Effector CD4-positive, alpha-beta T cell (primary cell): ENCODE measurements around the gene RNF19B.
"Not testable (repeated sequence)": the region's sequence is repeated elsewhere in the genome, so short reads cannot be mapped to it uniquely, and the experiment has no call there.

Experiments used
- DNase-seq: peaks from one replicate; pipeline ENCODE4 v3.0.0-alpha.2; 2020

Gene RNF19B

DNA sequence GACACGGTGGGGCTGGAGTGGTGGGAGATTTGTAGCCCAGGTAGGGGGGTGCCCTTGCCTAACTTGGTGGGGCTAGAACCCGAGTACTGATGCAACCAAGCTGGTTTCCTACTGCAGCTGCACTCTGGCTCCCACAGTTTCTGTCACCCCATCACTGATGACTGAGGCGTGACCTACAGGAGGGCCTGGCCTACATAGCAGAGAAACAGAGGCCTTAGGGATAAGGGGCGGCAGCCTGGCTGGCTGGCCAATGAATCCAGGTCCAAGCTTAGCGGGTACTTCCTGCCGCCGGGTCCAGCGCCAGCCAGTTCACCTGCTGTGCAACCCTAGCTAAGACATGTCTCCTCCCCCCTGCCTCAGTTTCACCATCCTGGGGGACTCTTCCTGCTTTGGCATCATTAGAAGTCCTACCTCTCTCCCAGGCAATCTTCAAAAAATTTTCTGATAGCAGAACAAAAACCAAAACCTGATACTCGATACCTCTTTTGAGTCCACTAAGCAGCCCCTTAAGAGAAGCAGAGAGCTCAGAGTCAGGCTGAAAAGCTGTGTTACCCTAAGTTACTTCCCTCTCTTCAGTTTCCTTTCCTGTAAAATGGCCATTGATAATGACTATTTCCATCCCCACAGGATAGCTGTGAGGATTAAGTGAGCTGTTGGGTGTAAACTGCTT, 27.3 kb upstream of the RNF19B start:
- no peak for DNase-seq

GRCh38 chr1:32991386-32991785, 26.8 kb upstream of the RNF19B start:
- no peak for DNase-seq

GRCh38 chr1:32990887-32991286, 26.3 kb upstream of the RNF19B start:
- no peak for DNase-seq

- DNase-seq: no peak
Observed at GRCh38 chr1:32989160-32990050, 24.8 kb upstream of the RNF19B start.

DNA sequence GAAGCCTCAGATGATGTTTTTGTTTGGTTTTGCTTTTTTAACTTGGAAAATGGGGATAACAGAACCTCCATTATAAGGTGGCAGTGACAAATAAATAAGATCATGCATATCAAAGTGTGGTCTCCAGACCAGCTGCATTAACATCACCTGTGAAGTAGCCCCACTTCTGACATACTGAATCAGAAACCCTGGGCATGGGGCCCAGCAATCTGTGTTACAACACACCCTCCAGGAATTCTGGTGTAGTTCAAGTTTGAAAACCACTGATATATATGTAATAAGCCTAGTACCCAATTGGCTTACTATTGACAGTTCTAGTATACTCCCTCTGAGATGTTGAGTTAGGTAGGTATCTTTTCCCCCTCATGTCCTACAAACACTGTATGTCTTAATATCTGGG, 24.1 kb upstream of the RNF19B start:
- no peak for DNase-seq

GRCh38 chr1:32985226-32985625, 20.6 kb upstream of the RNF19B start:
- no peak for DNase-seq

DNA sequence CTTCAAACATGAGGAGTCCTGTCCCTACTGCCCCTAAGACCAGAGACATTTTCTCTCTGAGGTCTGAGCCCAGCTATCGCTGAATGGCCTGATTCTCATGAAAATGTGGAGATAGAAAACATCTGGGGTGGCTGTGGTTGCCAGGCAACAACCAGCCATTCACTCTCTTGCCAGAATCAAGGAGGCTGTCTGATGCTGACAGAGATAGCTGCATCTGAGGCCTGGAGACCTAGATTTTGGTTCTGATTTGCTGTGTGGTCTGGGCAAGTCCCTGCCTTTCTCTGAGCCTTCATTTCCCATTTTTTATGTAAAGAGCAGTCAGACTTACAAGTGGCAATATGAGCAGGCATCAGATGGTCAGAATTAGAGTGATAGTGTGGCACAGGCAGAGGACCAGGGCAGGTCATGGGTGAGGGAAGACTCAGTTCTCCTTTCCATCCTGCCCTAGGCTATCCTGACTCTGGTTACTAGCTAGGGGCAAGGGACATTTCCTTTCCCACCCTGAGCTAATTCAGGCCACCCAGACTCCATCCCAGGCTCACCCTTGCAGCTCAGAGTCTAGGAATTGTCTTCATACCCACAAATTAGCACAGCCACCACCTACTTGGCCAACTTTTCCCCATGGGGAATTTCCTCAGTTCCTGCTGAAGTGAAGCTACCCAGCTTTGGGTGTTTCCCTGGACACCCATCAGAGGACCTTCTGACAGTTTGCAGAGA, 20.0 kb upstream of the RNF19B start:
- peak; percentile 39 for DNase-seq

DNA sequence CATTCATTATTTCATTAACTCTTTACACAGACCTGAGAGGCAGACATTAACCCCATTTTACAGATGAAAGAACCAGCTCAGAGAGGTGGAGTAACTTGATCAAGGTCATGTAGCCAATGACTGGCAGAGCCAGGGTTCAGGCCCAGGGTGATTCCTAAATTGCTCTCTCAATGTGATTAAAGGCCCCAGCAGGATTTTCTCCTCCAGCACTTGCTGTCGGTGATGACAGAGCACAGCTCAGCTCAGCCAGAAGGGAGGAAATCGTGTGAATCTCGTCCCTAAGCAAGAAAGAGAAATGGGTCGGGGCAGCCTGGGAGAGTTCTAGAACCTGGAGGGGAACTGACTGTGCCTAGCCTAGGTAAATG, 19.5 kb upstream of the RNF19B start:
- DNase-seq: no peak

DNA sequence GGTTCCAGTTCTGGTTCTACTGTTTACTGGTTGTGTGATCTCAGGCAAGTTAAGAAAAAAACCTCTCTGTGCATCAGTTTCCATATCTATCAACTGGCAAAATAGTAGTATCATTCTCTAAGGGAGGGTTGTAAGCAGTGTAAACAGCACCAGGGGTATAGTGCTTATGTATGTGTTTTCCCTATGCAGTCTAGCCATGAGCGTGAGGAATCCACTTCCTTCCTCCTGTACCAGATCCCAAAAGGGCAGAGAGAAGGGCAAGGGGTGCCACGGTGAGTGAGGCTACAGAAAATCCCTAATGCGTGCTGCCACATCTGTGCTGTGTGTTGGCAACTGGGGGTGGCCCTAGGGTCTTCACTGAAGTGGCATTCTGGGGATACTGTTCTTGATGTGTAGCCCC, 18.4 kb upstream of the RNF19B start:
- DNase-seq: no peak

DNA sequence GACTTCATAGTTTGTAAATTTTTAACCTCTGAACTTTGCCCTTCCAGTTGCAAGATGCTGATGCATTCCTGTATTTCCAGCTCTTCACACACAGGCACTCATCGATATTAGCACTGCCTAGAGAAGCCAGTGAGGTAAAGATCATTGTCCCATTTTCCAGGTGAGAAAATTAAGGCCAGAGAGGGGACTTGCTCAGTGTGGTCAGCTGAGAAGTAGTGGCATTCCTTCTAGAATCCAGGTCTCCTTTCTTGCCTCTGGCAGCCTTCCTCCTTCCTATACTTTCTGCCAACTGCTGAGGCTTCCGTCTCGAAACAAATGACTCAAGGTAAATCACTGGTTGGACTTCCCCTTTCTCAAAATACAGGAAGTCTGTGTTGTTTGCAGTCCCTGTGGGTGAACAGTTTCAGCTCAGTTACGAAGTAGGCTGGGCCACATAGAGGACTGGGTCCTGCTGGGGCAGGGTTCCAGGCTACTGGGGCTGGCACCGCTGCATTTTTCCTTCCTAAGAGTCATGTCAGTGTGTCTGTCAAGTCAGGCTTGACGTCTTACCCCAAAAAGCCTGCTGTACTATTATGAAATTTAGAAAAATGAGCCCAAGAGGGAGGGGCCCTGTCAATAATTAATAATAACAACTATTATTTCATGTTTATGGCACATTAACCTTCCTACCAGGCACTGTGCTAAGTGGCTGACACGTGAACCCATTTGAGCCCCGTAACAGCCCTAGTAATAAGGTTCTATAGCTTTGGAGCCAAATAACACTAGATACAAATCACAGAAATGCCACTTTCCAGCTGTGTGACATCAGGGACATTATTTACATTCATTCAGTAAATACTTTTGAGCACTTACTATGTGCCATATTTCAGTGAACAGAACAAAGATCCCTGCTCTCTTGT, 16.6 kb upstream of the RNF19B start:
- peak; percentile 60 for DNase-seq

GRCh38 chr1:32980080-32980479, 15.5 kb upstream of the RNF19B start:
- no peak for DNase-seq

GRCh38 chr1:32978854-32979253, 14.2 kb upstream of the RNF19B start:
- DNase-seq: no peak

DNA sequence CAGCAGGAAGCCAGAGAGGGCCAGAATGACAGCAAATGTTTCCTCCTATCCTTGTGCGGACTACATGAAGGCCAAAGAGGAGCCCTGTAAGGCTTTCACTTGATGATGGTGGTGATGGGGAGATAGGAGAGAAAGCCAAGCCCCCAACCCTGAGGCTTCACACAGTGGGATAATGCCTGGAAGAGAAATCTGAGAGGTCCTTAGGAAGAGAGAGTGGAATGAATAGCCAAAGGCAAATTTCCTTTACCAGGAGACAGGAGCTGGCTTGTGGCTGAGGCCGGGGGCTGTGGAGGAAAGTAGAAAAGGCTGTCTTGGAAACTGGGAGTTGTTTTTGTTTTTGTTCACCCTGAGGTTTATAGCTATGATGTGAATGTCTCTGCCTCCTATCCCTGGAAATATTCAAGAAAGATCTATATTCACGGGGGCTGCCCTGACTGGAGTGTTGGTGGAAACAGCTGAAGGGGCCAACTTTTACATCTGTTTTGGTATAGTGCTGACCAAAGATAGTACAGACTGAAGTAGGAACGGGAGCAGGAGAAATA, 13.0 kb upstream of the RNF19B start:
- no peak for DNase-seq

- DNase-seq: not testable (repeated sequence)
Observed at GRCh38 chr1:32975055-32975454, 10.4 kb upstream of the RNF19B start.

GRCh38 chr1:32973458-32973857, 8.8 kb upstream of the RNF19B start:
- DNase-seq: not testable (repeated sequence)

DNA sequence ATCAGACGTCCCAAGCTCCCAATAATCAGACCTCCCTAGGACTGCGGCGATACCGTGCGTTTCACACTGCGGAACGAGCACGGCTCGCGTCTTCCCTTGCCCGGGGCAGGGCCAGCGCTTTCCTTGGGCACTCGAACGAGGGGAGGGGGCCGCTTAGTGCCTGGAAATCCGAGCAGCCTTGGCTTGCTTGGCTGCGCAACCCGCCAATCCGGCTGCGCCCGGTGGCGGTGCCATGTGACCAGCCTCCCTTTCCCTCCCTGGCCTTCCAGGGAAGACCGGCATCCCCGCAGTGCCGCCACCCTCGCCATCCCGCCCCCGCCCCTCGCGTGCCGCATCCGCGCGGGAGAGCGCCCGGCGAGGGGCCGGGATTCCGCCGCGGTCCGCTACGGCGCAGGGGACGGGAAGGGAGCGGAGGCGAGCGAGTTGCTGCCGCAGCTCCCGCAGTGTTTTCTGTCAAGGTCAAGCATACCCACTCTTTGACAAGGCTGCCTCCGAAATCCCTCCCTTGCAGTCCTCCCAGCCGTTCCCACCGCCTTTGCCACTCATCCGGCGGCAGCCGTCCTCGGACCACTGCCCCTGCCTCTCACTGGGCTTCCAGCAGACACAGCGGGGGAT, 8.3 kb upstream of the RNF19B start:
- DNase-seq: no peak

DNA sequence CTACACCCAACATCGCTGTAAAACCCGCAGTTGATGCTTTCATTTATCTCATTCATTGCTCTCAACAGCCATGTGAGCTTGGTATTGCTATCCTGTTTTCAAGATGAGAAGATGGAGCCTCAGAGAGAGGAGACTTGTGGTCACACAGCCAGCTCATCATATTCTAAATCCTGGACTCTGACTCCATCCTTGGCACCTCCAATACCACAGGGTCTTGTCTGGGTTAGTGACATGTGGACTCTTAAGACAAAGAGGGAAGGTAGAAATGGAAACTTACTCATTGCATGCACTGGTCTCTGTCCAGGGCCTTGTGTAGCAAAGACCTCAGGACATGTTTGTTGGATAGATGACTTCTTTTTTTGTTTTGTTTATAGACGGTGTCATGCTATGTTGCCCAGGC, 7.0 kb upstream of the RNF19B start:
- no peak for DNase-seq

GRCh38 chr1:32971156-32971555, 6.5 kb upstream of the RNF19B start:
- DNase-seq: no peak

- no peak for DNase-seq
Observed at GRCh38 chr1:32969566-32969965, 5.0 kb upstream of the RNF19B start.

DNA sequence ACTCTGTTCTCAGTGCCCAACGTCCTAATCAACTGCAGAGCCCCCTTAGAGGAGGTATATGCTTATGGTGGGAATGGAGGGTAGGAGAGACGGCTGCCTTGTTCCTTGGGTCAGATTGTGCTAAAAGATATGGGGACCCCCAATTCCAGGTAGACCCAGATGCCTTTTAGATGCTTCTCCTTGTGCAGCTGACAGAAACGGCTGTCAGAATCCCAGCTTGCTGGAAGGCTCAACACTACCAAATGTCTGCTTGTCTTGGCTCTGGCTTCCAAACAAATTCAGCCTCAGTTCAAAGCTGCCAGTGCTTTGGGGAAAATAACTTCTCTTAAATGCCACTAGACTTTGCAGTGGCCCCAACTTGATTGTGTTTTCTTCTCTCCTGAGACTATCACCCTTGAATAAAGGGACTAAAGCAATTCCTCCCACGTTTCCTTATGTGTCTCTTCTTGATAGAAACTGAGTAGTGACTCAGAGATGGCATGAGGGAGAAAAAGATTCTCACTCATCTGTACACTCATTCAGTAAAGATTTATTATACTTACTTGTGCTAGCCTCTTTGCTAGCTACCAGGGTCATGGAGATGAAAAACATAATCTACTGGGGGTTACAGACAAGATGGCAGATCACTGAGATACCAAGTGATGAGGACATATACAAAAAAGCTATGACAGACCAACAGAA, 3.4 kb upstream of the RNF19B start:
- no peak for DNase-seq

- DNase-seq: no peak
Observed at GRCh38 chr1:32966900-32967299, 2.3 kb upstream of the RNF19B start.
